ENCODE measurements around the gene LCK. TPM values are rescaled to one million over a fixed set of nuclear protein-coding genes. Genes with fewer than 3 reads are reported as not detected.

The LCK gene
- total and polyA plus RNA-seq, 9 of the 15 experiments (the other 6 are each of a cell fraction or from before 2014, with no cell fraction given), result 0.04 to 0.47 (median 0.13) TPM; not detected in 6

DNA sequence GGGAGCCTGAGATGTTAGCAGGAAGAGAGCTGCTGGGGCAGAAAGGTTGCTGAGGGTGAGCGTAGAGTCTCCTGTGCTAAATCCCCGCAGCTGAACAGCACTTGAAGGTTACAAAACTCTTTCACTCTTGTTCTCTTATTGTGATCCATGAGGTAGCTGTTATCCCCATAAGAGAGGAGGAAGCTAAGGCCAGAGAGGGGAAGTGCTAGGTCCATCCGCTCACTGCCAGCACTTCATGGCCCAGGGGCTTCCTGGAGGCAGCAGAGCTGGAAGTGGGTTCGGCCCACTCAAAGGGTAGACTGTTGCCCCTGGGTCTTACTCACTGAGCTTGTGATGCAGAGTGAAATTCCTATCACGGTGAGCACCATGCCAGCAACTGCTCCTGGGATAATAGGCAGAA is 34.5 kb upstream of the LCK start:
- TF ChIP-seq ZC3H4 (CRISPR knock-in tag; IDR thresholded peaks at IDR 0.05; ENCODE audit: borderline replicate concordance), result no peak
- no peak for TF ChIP-seq NCOA4 (IDR thresholded peaks at IDR 0.05; ENCODE audit: partially characterized antibody)
- no peak for TF ChIP-seq LARP7 (IDR thresholded peaks at IDR 0.05)
- no peak for TF ChIP-seq TRIM28 (IDR thresholded peaks at IDR 0.05)
- TF ChIP-seq, protein P1, sequence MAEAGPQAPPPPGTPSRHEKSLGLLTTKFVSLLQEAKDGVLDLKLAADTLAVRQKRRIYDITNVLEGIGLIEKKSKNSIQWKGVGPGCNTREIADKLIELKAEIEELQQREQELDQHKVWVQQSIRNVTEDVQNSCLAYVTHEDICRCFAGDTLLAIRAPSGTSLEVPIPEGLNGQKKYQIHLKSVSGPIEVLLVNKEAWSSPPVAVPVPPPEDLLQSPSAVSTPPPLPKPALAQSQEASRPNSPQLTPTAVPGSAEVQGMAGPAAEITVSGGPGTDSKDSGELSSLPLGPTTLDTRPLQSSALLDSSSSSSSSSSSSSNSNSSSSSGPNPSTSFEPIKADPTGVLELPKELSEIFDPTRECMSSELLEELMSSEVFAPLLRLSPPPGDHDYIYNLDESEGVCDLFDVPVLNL (CRISPR knock-in tag; IDR thresholded peaks at IDR 0.05; ENCODE audit: low read depth), result no peak
- TF ChIP-seq ZNF77 (CRISPR knock-in tag; IDR thresholded peaks at IDR 0.05), result no peak
- TF ChIP-seq STAT5B (CRISPR knock-in tag; IDR thresholded peaks at IDR 0.05), result no peak
- no peak overlapping the region for H2AFZ ChIP-seq (ENCODE audit: low read depth, low read length)
- H3K9me3 ChIP-seq (replicated peaks; ENCODE audit: control insufficient read depth, insufficient read depth, low read depth, low read length), result no peaks in the 10 kb centered on the region
- peak overlapping the region in 1 of 2 experiments; percentile 72; a peak in 2 of 4 replicates for H3K9ac ChIP-seq (ENCODE audit: insufficient read depth in 1 of 2, low read depth in 2 of 2, low read length in 2 of 2)
- DNase-seq (ENCODE audit: extremely low read depth in 1 of 4, low spot score in 3 of 4) (no peak), ATAC-seq (no peak), FAIRE-seq (no peak)
- H3K9me1 ChIP-seq (ENCODE audit: control insufficient read depth, insufficient read depth, low read length), result no peaks in the 10 kb centered on the region
- H3K4me1 ChIP-seq (replicated peaks in 1 of 2; ENCODE audit: control insufficient read depth in 2 of 2, insufficient read depth in 2 of 2, low read length in 2 of 2), result peaks cover 11 to 17% of the 10 kb centered on the region in 2 experiments; a peak in 4 of 5 replicates
- POLR2A ChIA-PET, result interaction anchor here (0.5 to 2.6 kb wide), 12 partner anchors 8 to 178 kb away, joined by 3 to 17 read pairs (median 4); partner anchors contain the start of genes BSDC1, IQCC and MARCKSL1
- no peak overlapping the region for H3K4me3 ChIP-seq
- peaks cover 43% of the 10 kb centered on the region; the same call in 2 of the 3 replicates for H3K36me3 ChIP-seq (ENCODE audit: control insufficient read depth, insufficient read depth, low read length)
- no peak overlapping the region for H3K27ac ChIP-seq (ENCODE audit: extremely low read depth, low read depth, low read length)
- in situ Hi-C loops (cut with MboI) (no loop called here), intact Hi-C loops (cut with micrococcal nuclease) (no loop called here)
- H3K4me2 ChIP-seq (ENCODE audit: insufficient read depth, low read length), result no peak overlapping the region
- no peaks in the 10 kb centered on the region for H3K27me3 ChIP-seq (ENCODE audit: control insufficient read depth in 2 of 2, insufficient read depth in 2 of 2, low read length in 2 of 2)
- 70% methylated on average over 5 of the region's 5 CpGs for WGBS (ENCODE audit: insufficient coverage, low coverage, missing lambda C conversion rate)
- CTCF ChIA-PET (ENCODE audit: low intra/inter-chr PET ratio), result interaction anchor here (1.2 to 2.5 kb wide), 2 partner anchors 32 to 197 kb away, joined by 8 to 12 read pairs; no protein-coding TSS in a partner anchor
- BruUV-seq (replicated peaks), result no TSS peak
- no peaks in the 10 kb centered on the region for H4K20me1 ChIP-seq (replicated peaks; ENCODE audit: control insufficient read depth, insufficient read depth, low read length)
- H3K79me2 ChIP-seq (ENCODE audit: control insufficient read depth, insufficient read depth, low read length), result peaks cover 11% of the 10 kb centered on the region; the same call in 2 of the 3 replicates

Data from K562 (cell line).